ENCODE results near the gene NHERF1. TPM values are rescaled to one million over a fixed set of nuclear protein-coding genes. Genes with fewer than 3 reads are reported as not detected.

Gene NHERF1
- total and polyA plus RNA-seq, 2 of the 8 experiments (the other 6 are each of a cell fraction or from before 2014, with no cell fraction given) = 92.9 to 99.2 TPM

GRCh38 chr17:74790161-74791058, 42.0 kb downstream of the NHERF1 start:
- Histone ChIP-seq H2BK120ac (replicated peaks; ENCODE audit: low read depth, low read length) (no peak overlapping the region), H2BK5ac (ENCODE audit: low read depth, low read length) (no peak overlapping the region), H4K8ac (ENCODE audit: extremely low read depth, insufficient read depth, low read length) (no peak overlapping the region), H3K23ac (ENCODE audit: insufficient read length) (no peak overlapping the region), H3K36me3 (ENCODE audit: control insufficient read depth in 2 of 4, insufficient read depth in 4 of 4, low read length in 3 of 4) (peaks cover 0 to 7% (median 3%) of the 10 kb centered on the region in 4 experiments; a peak in 4 of 8 replicates), H3K4ac (replicated peaks; ENCODE audit: insufficient read length, low read depth, low read length) (no peak overlapping the region), H4K91ac (replicated peaks; ENCODE audit: insufficient read length, low read length) (no peak overlapping the region), H3K9me3 (ENCODE audit: insufficient read depth in 2 of 2, low read depth in 1 of 2, low read length in 1 of 2) (no peaks in the 10 kb centered on the region), H3K4me2 (ENCODE audit: insufficient read depth in 1 of 2, low read depth in 2 of 2, low read length in 2 of 2) (no peak overlapping the region), H2AFZ (ENCODE audit: low read length) (no peak overlapping the region), H3K56ac (replicated peaks; ENCODE audit: insufficient read length, low read depth, low read length) (no peak overlapping the region), H3K14ac (ENCODE audit: insufficient read length) (no peak overlapping the region), H3K27me3 (replicated peaks in 1 of 4; ENCODE audit: control insufficient read depth in 3 of 4, extremely low read depth in 1 of 4, insufficient read depth in 3 of 4, low read length in 3 of 4) (no peaks in the 10 kb centered on the region), H3K18ac (ENCODE audit: extremely low read depth, low read length) (no peak overlapping the region), H3K4me3 (ENCODE audit: extremely low read depth in 1 of 4, insufficient read depth in 2 of 4, low read depth in 3 of 4, low read length in 4 of 4) (no peak overlapping the region), H3K23me2 (ENCODE audit: low read depth, low read length) (no peaks in the 10 kb centered on the region), H3K4me1 (replicated peaks in 1 of 4; ENCODE audit: control insufficient read depth in 3 of 4, insufficient read depth in 4 of 4, low read length in 3 of 4) (no peaks in the 10 kb centered on the region; a peak in 1 of 7 replicates), H3K79me1 (ENCODE audit: low read depth, low read length) (peaks cover 1% of the 10 kb centered on the region; the same call in 1 of the 2 replicates), H2AK5ac (ENCODE audit: low read depth, low read length) (no peak overlapping the region), H4K5ac (ENCODE audit: insufficient read length, low read depth, low read length) (no peak overlapping the region), H2BK15ac (ENCODE audit: low read length) (no peak overlapping the region), H3K27ac (ENCODE audit: low read depth, low read length) (no peak overlapping the region), H2BK20ac (ENCODE audit: low read length) (no peak overlapping the region), H4K20me1 (replicated peaks in 1 of 2; ENCODE audit: control insufficient read depth in 1 of 2, insufficient read depth in 2 of 2, low read length in 2 of 2) (peaks cover 3 to 11% of the 10 kb centered on the region in 2 experiments), H3K9ac (replicated peaks in 1 of 4; ENCODE audit: extremely low read depth in 1 of 4, low read depth in 3 of 4, low read length in 3 of 4) (no peak overlapping the region), H3K79me2 (ENCODE audit: control insufficient read depth in 1 of 2, insufficient read depth in 2 of 2, low read length in 2 of 2) (no peaks in the 10 kb centered on the region), H2BK12ac (ENCODE audit: low read depth, low read length) (no peak overlapping the region)
- TF ChIP-seq NANOG (IDR thresholded peaks at IDR 0.05; ENCODE audit: insufficient read depth, low read depth, low read length, poor library complexity, severe bottlenecking) = no peak
- no peak for TF ChIP-seq SIX5 (IDR thresholded peaks at IDR 0.05; ENCODE audit: low read depth, low read length)
- TF ChIP-seq ATF3 (IDR thresholded peaks at IDR 0.05; ENCODE audit: insufficient read depth, low read depth, low read length) = no peak
- TF ChIP-seq CHD1 (IDR thresholded peaks at IDR 0.05; ENCODE audit: low read depth, low read length) = no peak
- FAIRE-seq (no peak), DNase-seq (ENCODE audit: low read depth in 1 of 2, low spot score in 2 of 2) (no peak)
- WGBS, 2 experiments (ENCODE audit: extremely low coverage in 1 of 2, insufficient coverage in 1 of 2, insufficient read length in 1 of 2, insufficient replicate concordance in 2 of 2, low coverage in 1 of 2, low lambda C conversion rate in 2 of 2, missing lambda C conversion rate in 1 of 2) = 92% methylated on average over 21 of the region's 21 CpGs; no CpG with 5 or more reads in 1 of the 2 experiments
- ChIA-PET POLR2A (ENCODE audit: partially characterized antibody) (interaction anchor here (0.6 to 1.4 kb wide), 4 partner anchors 14 to 478 kb away, joined by 3 to 6 read pairs (median 3); partner anchors contain the start of gene NAT9), CTCF (ENCODE audit: partially characterized antibody) (interaction anchor here (0.6 to 99.6 kb wide), 27 partner anchors 7 to 292 kb away, joined by 3 to 2981 read pairs (median 6); partner anchors contain the start of genes FDXR, GRIN2C, NAT9 and RAB37)

All from H1 (cell line).